ENCODE data around the gene SFMBT2.

The SFMBT2 gene

GRCh38 chr10:7337431-7338171, 73.2 kb downstream of the SFMBT2 start:
- peaks cover 10% of the 10 kb centered on the region; the same call in 1 of the 2 replicates for H3K4me1 ChIP-seq (ENCODE audit: control insufficient read depth, low read length)
- no peak for TF ChIP-seq EZH2phosphoT487 (IDR thresholded peaks at IDR 0.05; ENCODE audit: borderline replicate concordance, low read length)
- TF ChIP-seq, protein P1, sequence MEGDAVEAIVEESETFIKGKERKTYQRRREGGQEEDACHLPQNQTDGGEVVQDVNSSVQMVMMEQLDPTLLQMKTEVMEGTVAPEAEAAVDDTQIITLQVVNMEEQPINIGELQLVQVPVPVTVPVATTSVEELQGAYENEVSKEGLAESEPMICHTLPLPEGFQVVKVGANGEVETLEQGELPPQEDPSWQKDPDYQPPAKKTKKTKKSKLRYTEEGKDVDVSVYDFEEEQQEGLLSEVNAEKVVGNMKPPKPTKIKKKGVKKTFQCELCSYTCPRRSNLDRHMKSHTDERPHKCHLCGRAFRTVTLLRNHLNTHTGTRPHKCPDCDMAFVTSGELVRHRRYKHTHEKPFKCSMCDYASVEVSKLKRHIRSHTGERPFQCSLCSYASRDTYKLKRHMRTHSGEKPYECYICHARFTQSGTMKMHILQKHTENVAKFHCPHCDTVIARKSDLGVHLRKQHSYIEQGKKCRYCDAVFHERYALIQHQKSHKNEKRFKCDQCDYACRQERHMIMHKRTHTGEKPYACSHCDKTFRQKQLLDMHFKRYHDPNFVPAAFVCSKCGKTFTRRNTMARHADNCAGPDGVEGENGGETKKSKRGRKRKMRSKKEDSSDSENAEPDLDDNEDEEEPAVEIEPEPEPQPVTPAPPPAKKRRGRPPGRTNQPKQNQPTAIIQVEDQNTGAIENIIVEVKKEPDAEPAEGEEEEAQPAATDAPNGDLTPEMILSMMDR (IDR thresholded peaks at IDR 0.05; ENCODE audit: low read depth, low read length, poor library complexity, severe bottlenecking): no peak
- H3K4me2 ChIP-seq (ENCODE audit: low read length): no peak overlapping the region
- H3K79me2 ChIP-seq (ENCODE audit: control insufficient read depth, low read length): peaks cover 21% of the 10 kb centered on the region
- no peaks in the 10 kb centered on the region for H3K9me2 ChIP-seq (replicated peaks; ENCODE audit: control insufficient read depth, low read length)
- no peaks in the 10 kb centered on the region for H4K20me1 ChIP-seq (ENCODE audit: control insufficient read depth, insufficient read depth, low read depth, low read length)
- no peaks in the 10 kb centered on the region for H3K27me3 ChIP-seq (ENCODE audit: control insufficient read depth, low read length)
- no peak overlapping the region for H3K4me3 ChIP-seq (ENCODE audit: low read length)
- no peak overlapping the region for H3K27ac ChIP-seq (ENCODE audit: low read depth, low read length)
- H3F3A ChIP-seq (ENCODE audit: control insufficient read depth, insufficient read depth): no peaks in the 10 kb centered on the region
- H3K36me3 ChIP-seq (ENCODE audit: control insufficient read depth, low read length): no peaks in the 10 kb centered on the region
- H3K9me3 ChIP-seq (ENCODE audit: control insufficient read depth, insufficient read depth, low read length): no peaks in the 10 kb centered on the region

DNA sequence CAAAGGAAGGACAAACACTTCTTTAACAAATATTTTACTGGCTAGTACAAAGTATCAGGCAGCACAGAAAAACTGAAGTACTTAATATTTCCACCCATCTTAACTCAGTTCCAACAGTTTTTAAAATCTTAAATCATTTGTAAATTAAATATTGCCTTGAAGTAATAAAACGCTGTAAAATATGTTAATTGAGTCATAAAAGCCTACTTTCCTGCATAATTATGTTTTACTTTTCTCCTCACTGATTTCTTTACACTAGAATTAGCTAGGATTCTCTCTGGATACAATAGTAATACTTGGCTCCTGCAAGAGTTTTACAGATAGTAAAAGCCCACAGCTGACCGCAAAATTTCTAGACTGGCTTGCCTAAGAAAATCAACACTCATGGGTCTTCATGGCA, 74.9 kb downstream of the SFMBT2 start:
- Histone ChIP-seq H3K27me3 (ENCODE audit: control insufficient read depth, low read length) (no peaks in the 10 kb centered on the region), H3K27ac (ENCODE audit: low read depth, low read length) (no peak overlapping the region), H3K79me2 (ENCODE audit: control insufficient read depth, low read length) (peaks cover 23% of the 10 kb centered on the region), H3K9me2 (replicated peaks; ENCODE audit: control insufficient read depth, low read length) (no peaks in the 10 kb centered on the region), H4K20me1 (ENCODE audit: control insufficient read depth, insufficient read depth, low read depth, low read length) (no peaks in the 10 kb centered on the region), H3K4me1 (ENCODE audit: control insufficient read depth, low read length) (peaks cover 10% of the 10 kb centered on the region; the same call in 1 of the 2 replicates), H3K9me3 (ENCODE audit: control insufficient read depth, insufficient read depth, low read length) (no peaks in the 10 kb centered on the region), H3K4me2 (ENCODE audit: low read length) (no peak overlapping the region), H3K36me3 (ENCODE audit: control insufficient read depth, low read length) (no peaks in the 10 kb centered on the region), H3F3A (ENCODE audit: control insufficient read depth, insufficient read depth) (no peaks in the 10 kb centered on the region), H3K4me3 (ENCODE audit: low read length) (no peak overlapping the region)
- TF ChIP-seq EZH2phosphoT487 (IDR thresholded peaks at IDR 0.05; ENCODE audit: borderline replicate concordance, low read length): no peak
- TF ChIP-seq, protein P1 (IDR thresholded peaks at IDR 0.05; ENCODE audit: low read depth, low read length, poor library complexity, severe bottlenecking): no peak

GRCh38 chr10:7334642-7334964, 76.2 kb downstream of the SFMBT2 start:
- H3K79me2 ChIP-seq (ENCODE audit: control insufficient read depth, low read length): peaks cover 31% of the 10 kb centered on the region
- no peak overlapping the region for H3K4me2 ChIP-seq (ENCODE audit: low read length)

More at GRCh38 chr10:7334642-7334964, 76.2 kb downstream of the SFMBT2 start:
- Histone ChIP-seq H3K4me1 (ENCODE audit: control insufficient read depth, low read length) (peaks cover 10% of the 10 kb centered on the region; the same call in 1 of the 2 replicates), H3F3A (ENCODE audit: control insufficient read depth, insufficient read depth) (no peaks in the 10 kb centered on the region), H3K27me3 (ENCODE audit: control insufficient read depth, low read length) (no peaks in the 10 kb centered on the region), H3K9me3 (ENCODE audit: control insufficient read depth, insufficient read depth, low read length) (no peaks in the 10 kb centered on the region), H4K20me1 (ENCODE audit: control insufficient read depth, insufficient read depth, low read depth, low read length) (no peaks in the 10 kb centered on the region), H3K27ac (ENCODE audit: low read depth, low read length) (no peak overlapping the region), H3K9me2 (replicated peaks; ENCODE audit: control insufficient read depth, low read length) (no peaks in the 10 kb centered on the region), H3K36me3 (ENCODE audit: control insufficient read depth, low read length) (no peaks in the 10 kb centered on the region), H3K4me3 (ENCODE audit: low read length) (no peak overlapping the region)
- TF ChIP-seq EZH2phosphoT487 (IDR thresholded peaks at IDR 0.05; ENCODE audit: borderline replicate concordance, low read length): no peak
- TF ChIP-seq, protein P1 (IDR thresholded peaks at IDR 0.05; ENCODE audit: low read depth, low read length, poor library complexity, severe bottlenecking): no peak
